NCI-H1694 (cell line): ENCODE results near the gene RAPGEF2.
A peak's percentile ranks its signal among the peaks of the same experiment; 100 is the strongest.
"Not testable (repeated sequence)": the region's sequence is repeated elsewhere in the genome, so short reads cannot be mapped to it uniquely, and the experiment has no call there.

Experiments
- DNase-seq: peaks from one replicate; lab custom pipeline; 2025; lab: John Stamatoyannopoulos, UW

The RAPGEF2 gene

GRCh38 chr4:159098482-159099127, 4.3 kb upstream of the RAPGEF2 start:
- no peak for DNase-seq

GRCh38 chr4:159101988-159102621, 774 bp upstream of the RAPGEF2 start:
- DNase-seq = no peak

GRCh38 chr4:159103384-159103990, 608 bp downstream of the RAPGEF2 start:
- DNase-seq = no peak

GRCh38 chr4:159104694-159105414, 2.0 kb downstream of the RAPGEF2 start:
- peak; percentile 24 for DNase-seq

- DNase-seq = no peak
These were observed 2.9 kb downstream of the RAPGEF2 start for GRCh38 chr4:159105761-159106243.

- no peak for DNase-seq
These were observed 3.8 kb downstream of the RAPGEF2 start for GRCh38 chr4:159106636-159107035.

- no peak for DNase-seq
These were observed 4.5 kb downstream of the RAPGEF2 start for GRCh38 chr4:159107203-159107925.

- DNase-seq = no peak
These were observed 5.2 kb downstream of the RAPGEF2 start for GRCh38 chr4:159108124-159108523.

GRCh38 chr4:159110961-159111360, 8.1 kb downstream of the RAPGEF2 start:
- no peak for DNase-seq

GRCh38 chr4:159111416-159111815, 8.5 kb downstream of the RAPGEF2 start:
- DNase-seq = no peak

- not testable (repeated sequence) for DNase-seq
These were observed 10.5 kb downstream of the RAPGEF2 start for GRCh38 chr4:159113366-159113765.

GRCh38 chr4:159116098-159116497, 13.2 kb downstream of the RAPGEF2 start:
- DNase-seq = not testable (repeated sequence)

GRCh38 chr4:159116693-159117092, 13.8 kb downstream of the RAPGEF2 start:
- not testable (repeated sequence) for DNase-seq

GRCh38 chr4:159117564-159117963, 14.7 kb downstream of the RAPGEF2 start:
- DNase-seq = no peak

- DNase-seq = no peak
These were observed 15.1 kb downstream of the RAPGEF2 start for GRCh38 chr4:159117968-159118367.

GRCh38 chr4:159121371-159121770, 18.5 kb downstream of the RAPGEF2 start:
- no peak for DNase-seq

- DNase-seq = no peak
These were observed 23.8 kb downstream of the RAPGEF2 start for GRCh38 chr4:159126716-159127115.

- DNase-seq = no peak
These were observed 25.1 kb downstream of the RAPGEF2 start for GRCh38 chr4:159127745-159128518.

GRCh38 chr4:159129814-159130550, 27.1 kb downstream of the RAPGEF2 start:
- no peak for DNase-seq

- no peak for DNase-seq
These were observed 28.7 kb downstream of the RAPGEF2 start for GRCh38 chr4:159131564-159131963.
